KBM-7 (cell line): ENCODE measurements around the gene TEPSIN.
A peak's percentile ranks its signal among the peaks of the same experiment; 100 is the strongest.

Source experiments
- DNase-seq: peaks from one replicate; pipeline ENCODE4 v3.0.0-alpha.2; 2015
- in situ Hi-C: fragments of 300-500 bp; cut with MboI; formaldehyde crosslinking; loops from 2 replicates; pipeline ENCODE4 v1.14.3; 2020; ENCODE audit warnings: low sequenced_read_pairs, low pct_unique_long_range_greater_than_20kb, mixed read lengths

Gene TEPSIN

GRCh38 chr17:81238815-81239713 lies at the start of gene TEPSIN, which contains the start of gene NDUFAF8:
Gene TEPSIN, minus strand, starts transcription at chr17:81239055. Its CDS starts 22 bp downstream, at chr17:81239033.
Gene NDUFAF8, plus strand, starts transcription at chr17:81239318. Its CDS starts 46 bp downstream, at chr17:81239364.
- DNase-seq: peak; percentile 99
- in situ Hi-C loops: no loop called here

DNA sequence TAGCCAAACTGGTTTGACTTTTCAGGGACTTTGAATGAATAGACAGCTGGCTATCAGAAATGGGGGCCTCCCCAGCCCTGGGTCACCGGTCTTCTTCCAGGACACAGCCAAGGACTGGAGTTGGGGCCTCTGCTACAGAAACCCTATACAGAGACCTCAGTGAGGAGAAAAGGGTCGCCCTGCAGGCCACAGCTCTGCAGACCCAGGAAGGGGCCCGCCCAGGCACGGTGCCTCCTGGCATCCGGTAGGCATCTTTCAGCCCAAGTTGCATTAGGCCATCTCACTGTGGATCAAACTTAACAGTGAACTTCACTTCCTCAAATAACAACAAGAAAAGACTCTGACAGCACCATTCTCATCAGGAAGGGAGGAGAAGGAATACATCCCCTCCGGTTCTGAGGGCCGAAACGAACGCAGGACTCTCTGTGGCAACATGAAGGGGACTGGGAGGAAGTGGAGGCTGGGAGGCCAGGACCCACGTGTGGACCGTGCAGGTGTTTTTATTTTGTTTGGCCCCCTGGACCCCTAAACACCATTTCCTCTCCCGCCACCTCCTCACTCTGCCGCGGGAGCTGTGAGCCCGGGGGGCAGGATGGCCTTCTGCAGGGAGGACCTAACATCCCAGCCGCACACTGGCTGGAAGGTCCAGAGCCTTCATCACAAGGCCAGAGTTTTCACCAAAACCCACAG lies 49.0 kb upstream of the TEPSIN start:
- in situ Hi-C loops: no loop called here
- DNase-seq: no peak

GRCh38 chr17:81287152-81287551 lies 48.3 kb upstream of the TEPSIN start:
- in situ Hi-C loops: no loop called here
- no peak for DNase-seq

DNA sequence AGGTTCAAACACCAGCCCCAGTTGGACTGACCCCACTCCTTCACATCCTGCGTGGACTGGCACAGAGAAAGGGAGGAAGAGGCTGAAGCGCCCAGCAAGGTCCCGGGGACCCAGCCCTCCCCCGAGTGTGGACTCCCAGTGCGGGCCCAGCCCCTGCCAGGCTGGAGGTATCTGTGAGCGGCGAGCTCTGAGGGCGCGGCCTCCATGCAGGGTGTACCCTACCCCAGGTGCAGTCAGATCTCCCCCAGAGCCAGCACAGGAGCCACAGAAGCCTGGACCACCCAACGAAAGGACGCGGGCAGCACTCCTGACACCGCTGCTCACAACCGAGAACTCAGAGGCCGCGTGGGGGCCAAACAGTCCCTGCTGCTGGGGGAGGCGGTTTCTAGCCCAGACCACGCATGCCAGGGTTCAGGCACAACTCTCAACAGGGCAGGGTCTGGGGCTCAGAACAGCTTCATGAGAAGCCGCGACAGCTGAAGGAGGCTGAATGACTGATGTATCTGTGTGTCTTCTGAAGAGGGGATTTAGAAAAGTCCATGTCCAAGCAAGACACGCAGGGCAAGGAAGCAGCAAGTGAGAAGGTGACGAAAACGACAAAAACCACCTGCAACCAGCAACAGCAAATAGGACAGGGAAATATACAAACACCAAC lies 47.8 kb upstream of the TEPSIN start:
- in situ Hi-C loops: no loop called here
- no peak for DNase-seq

GRCh38 chr17:81285894-81286293 lies 47.0 kb upstream of the TEPSIN start:
- no peak for DNase-seq
- in situ Hi-C loops: no loop called here

GRCh38 chr17:81285179-81285878 lies 46.5 kb upstream of the TEPSIN start:
- peak; percentile 81 for DNase-seq
- in situ Hi-C loops: no loop called here

GRCh38 chr17:81282876-81283275 lies 44.0 kb upstream of the TEPSIN start:
- no peak for DNase-seq
- in situ Hi-C loops: no loop called here

- in situ Hi-C loops: no loop called here
- DNase-seq: no peak
Measured at GRCh38 chr17:81282141-81282540, 43.3 kb upstream of the TEPSIN start.

- DNase-seq: no peak
- in situ Hi-C loops: no loop called here
Measured at GRCh38 chr17:81280571-81280970, 41.7 kb upstream of the TEPSIN start.

- in situ Hi-C loops: no loop called here
Measured at GRCh38 chr17:81279278-81280275, 40.7 kb upstream of the TEPSIN start.

DNA sequence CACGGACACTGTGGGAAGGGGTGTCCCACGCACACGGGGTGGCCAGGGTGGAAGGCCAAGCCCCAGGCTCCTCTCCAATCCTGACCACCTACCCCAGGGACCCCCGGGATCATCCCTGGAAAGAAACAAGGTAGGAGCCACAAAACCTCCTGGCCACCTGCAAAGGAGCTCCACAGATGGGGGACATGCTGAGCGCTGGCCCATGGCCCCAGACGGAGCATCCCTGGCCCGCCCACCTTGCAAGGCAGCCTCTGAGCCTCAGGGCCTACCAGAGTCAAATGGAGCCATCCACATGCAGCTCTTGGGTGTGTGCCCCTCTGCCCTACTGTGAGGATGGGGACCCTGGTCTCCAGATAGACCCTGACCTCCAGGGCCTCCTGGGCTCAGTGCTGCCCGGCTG lies 40.0 kb upstream of the TEPSIN start:
- in situ Hi-C loops: no loop called here
- no peak for DNase-seq

More at GRCh38 chr17:81279278-81280275, 40.7 kb upstream of the TEPSIN start:
- no peak for DNase-seq

DNA sequence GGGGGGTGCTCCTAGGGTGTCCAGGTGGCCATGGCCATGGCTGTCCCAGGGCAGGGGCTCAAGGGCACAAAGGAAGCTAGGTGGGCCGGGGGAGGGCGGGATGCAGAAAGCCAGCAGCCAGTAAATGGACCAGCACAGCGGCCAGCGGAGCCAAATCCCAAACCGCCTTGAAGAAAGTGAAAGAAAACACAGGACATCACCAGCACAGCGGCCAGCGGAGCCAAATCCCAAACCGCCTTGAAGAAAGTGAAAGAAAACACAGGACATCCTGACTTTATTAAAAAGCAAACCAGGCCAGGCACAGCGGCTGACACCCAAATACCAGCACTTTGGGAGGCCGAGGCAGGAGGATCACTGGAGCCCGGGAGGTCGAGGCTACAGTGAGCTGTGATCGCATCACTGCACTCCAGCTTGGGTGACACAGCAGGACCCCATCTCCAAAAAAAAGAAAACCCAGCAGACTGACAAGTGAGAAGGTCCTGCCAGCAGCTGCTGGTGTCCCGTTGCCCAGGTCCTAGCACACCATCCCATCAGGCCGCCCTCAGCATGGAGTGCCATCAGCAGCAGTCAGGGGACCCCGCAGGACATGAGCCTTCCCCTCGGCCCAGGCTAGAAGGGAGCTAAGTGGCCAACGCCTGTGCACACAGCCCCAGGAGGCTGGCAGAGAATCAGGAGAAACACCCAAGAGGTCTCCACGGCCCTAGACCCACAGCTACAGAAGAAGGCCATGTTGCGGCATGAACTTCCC lies 39.3 kb upstream of the TEPSIN start:
- in situ Hi-C loops: no loop called here
- no peak for DNase-seq

- DNase-seq: no peak
- in situ Hi-C loops: no loop called here
Measured at GRCh38 chr17:81277421-81277820, 38.6 kb upstream of the TEPSIN start.

GRCh38 chr17:81276781-81277180 lies 37.9 kb upstream of the TEPSIN start:
- in situ Hi-C loops: no loop called here
- DNase-seq: no peak

- DNase-seq: no peak
- in situ Hi-C loops: no loop called here
Measured at GRCh38 chr17:81274471-81274855, 35.6 kb upstream of the TEPSIN start.

DNA sequence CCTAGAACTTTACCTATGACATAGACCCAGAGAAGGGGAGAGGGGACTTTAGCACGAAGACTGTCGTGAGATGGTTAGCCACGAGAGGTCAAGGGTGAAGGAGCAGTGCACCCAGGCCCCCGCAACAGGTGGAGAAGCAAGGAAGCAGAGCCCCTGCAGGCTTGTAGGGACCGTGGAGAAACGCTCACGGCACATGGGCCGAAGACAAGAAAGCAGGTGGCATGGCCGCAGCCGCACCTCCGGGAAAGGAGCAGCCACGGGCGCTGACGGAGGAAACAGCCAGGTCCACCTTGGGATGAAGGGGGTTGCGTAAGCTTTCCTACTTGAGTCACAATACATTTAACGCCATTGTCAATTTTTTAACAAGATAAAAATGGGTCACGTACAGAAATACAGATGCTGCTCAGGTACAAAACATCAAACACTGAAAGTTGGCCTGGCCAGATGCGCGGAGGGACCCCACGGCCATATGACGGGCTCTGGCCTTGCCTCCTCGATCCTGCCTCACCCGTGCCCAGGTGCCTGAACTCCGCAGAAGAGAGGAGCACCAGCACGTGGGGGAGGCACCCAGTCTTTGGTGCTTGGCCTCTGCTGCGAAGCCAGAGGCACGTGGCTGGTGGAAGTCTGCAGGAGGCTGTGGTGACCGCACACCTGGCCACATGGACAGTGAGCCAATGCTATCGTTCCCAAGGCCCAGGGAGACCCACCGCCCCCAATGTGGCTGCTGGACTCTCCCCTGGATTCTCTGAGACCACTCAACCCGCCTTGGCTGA lies 35.0 kb upstream of the TEPSIN start:
- in situ Hi-C loops: no loop called here
- DNase-seq: no peak

- DNase-seq: peak; percentile 61
- in situ Hi-C loops: no loop called here
Measured at GRCh38 chr17:81272616-81273015, 33.8 kb upstream of the TEPSIN start.
